ELR (cell line): ENCODE results near the gene DRC1.
"Not testable (repeated sequence)": the region's sequence is repeated elsewhere in the genome, so short reads cannot be mapped to it uniquely, and the experiment has no call there.

Source experiments
- DNase-seq: peaks from one replicate; pipeline ENCODE4 v3.0.0-alpha.2; 2015; ENCODE audit warnings: low read depth

Gene DRC1

GRCh38 chr2:26463244-26464192 lies 61.8 kb downstream of the DRC1 start:
- no peak for DNase-seq

DNA sequence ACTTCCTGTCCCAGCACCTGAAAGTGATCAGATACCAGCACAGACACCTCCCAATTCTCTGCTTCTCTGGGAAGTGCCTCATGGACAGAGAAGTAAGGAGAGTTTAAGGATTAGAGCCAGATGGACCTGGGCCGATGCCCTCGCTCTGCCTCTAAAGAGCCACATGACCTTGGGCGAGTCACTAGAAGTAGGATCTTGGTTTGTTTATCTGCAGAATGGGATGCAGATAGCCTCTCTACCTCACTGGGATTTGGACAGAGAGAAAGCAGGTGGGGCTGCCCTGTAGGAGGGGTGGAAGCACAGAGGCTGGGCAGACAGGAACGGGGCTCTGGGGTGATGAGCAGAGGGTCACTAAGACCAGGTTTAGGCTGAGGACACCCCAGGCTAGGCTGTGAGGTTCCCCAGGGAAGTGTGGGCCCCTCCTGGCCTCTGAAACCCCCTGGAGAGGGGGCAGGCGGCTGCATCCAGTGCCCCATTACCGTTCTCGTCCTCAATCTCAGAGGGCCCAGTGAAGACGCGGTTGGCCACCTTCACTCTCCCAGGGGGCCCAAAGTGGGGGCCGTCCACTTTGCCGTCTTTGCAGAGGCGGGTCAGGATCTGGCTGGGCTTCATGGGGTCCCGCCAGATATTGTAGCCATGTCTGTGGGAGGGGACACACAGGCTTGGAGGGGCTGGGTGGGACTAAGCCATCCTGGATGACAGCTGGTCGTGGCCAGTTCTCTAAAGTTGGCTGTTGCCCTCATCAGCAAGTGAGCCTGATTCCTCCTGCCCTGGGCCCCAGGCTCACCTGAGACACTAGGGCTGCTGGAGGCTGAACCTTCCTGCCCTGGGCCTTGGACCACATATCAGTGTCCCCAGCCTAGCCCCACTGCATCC lies 62.9 kb downstream of the DRC1 start:
- no peak for DNase-seq

DNA sequence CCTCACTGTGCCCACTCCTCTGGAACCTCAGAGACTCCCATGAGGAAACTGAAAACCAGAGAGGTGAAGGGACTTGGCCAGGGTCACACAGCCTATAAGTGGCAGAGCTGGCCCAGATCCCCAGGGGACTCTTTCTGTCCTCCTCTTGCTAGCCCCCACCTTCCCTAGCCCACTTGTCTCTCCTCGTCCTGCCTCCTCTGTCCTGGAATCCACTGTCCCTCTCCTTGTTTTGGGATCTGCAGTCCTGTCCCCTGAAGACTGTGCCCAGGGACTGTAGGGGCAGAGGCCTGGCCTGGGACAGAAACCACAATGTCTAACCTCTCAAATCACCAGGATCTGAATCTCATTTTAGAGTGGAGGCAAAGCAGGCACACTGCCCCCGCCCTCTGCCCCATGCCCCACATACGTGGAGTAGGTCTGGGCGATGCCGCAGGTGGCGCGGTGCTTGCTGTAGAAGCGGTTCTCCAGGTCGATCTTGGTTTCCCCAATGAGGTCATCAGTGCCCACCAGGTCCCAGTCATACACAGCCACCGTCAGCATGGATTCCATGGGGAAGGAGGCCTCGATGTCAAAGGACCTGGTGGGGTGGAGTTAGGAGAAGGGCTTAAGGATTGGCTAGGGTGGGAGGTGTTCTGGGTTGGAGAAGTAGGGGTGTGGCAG lies 63.7 kb downstream of the DRC1 start:
- DNase-seq: no peak

DNA sequence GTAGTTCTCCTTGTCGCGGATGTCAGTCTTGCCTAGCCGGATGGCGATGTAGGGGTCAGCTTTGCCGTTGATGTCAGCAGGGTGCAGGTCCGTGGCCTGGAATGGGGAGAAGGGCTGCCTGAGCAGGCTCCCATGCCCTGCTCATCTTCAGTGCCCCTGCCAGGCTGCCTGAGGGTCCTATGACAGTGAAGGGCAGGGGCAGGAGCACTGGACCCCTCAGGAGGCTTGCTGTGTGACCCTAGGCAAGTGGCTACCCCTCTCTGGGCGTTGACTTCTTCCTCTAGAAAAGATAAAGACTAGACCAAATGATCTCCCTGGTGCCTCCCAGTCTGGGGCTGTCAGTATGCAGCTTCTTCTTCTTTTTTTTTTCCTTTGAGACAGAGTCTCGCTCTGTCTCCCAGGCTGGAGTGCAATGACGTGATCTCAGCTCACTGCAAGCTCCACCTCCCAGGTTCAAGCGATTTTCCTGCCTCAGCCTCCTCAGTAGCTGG lies 64.3 kb downstream of the DRC1 start:
- DNase-seq: no peak

DNA sequence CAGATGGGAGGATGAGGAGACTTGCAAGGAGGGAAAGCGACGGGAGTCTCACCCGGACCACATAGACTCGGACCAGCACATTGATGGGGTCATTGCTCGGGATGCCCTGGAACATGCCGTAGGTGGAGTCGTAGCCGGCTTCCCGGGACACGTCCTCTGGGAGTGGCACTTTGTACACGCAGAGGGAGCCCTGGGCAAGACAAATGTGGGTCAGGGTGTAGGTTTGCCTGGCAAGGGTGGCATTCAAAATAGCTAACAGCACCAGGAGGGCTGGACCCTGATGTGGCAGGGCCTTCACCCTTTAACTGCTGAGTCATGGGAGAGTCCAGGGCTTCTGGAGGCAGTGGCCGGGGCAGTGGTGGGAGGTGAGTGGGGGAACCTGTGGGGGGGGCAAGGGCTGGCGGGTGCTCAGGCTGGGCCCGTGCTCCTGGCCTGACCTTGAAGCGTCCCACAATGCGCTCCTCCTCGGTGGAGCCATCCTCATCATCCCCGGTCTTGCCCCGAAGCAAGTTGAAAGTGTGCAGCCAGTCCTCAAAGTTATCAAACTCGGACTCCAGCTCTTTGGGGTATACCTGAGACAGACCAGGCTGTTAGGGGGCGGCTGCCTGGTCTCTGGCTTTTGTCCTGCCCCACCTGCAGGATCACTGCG lies 65.1 kb downstream of the DRC1 start:
- DNase-seq: no peak

- not testable (repeated sequence) for DNase-seq
Measured at GRCh38 chr2:26468544-26468943, 66.8 kb downstream of the DRC1 start.

DNA sequence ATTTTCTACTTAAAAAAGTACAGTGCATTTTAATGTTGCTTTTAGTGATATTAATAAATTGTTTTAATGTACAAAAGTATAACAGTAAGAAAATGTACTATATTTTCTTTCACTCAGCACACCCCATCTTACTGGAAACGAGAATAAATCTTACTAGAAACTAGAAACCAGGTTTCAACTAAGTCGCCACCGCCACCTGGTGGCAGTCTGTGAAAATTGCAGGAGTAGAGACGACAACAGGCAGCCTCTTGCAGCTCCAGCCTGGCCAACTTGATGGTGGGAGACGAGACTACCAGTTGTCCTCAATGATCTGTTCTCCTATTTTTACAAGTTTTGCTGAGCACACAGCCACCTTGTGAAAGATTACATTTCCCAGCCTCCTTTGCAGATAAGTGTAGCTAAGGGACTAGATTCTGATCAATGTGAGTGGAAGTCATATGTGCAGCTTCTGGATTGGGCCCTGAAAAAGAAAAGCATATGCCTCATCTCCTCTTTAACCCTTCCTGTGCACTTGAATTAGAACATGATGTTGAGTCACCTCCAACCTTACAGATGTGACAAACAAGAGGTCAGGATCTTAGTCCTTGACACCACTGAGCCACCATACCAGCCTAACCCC lies 67.5 kb downstream of the DRC1 start:
- DNase-seq: peak; percentile 64

DNA sequence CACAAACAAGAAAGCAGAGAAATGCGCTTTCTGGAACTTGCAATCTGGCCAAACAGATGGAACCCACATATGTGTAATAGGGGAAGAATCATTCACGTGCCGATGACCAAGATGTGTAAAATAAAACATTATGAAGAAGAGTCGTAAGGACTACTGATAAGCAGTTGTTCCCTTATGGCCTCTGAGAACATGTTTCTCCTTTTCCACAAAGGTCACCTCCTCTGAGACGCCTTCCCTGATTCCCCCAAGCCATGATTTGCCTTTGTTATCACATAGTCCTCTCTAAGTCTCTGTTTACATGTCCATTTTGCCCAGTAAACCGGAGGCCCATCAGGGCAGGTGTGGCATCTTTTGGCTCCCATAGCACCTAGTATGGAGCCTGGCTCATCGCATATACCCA lies 68.2 kb downstream of the DRC1 start:
- no peak for DNase-seq

GRCh38 chr2:26470601-26471260 lies 69.0 kb downstream of the DRC1 start:
- DNase-seq: no peak

DNA sequence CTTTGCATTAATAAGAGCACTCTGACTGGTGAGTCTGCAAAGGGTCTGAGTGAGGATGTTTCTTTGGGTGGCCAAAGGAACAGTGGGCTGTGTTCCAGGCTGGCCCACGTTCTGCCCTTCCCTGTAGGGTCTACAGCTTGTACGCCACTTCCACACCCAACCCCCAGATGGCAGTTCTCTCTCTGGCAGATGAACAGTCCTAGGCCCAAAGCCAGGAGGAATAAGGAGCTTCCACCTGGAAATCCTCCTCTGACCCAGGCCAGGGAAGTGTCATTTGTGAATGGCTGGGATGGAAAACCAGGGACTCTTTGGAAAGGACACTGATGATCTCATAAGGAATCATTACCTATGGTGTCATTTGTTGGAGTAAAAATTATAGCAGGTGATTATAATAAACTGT lies 69.6 kb downstream of the DRC1 start:
- no peak for DNase-seq

GRCh38 chr2:26471766-26472706 lies 70.3 kb downstream of the DRC1 start:
- no peak for DNase-seq

DNA sequence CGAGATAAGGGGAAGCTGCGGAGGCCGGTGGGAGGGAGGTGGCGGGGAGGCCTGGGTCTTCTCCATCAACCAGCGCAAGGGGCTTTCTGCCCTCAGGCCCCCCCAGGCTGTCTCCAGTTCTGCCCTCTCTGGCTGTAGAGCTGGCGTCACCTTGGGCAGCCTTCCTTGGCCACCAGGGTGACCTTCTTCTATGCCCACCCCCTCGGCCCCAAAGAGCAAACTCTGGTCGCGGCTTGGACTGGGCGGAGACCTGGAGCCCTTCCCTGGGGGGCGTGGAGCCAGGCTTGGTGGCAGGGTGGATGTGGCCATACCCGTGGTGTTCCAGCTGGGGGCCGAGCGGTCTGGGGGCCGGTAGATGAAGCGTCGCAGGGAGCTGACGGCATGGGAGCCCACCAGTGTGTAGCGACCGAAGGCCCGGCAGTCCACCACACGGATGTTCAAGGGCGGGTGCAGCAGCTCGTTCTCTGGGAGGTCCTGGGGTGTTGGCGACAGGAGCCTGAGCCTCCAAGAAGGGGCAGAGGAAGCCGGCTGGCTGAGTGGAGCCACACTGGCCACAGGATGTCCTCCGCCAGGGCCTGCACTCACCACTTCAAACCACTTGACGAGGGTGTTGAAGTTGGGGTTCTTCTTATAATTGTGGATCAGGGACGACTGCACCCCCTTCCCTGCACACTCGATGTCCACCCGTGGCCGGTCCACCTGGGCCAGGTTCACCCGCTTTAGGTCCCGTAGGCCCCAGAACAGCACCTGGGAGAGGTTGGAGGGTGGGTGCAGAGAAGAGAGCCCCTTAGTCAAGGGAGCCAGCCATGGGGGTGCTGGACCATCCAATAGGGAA lies 71.3 kb downstream of the DRC1 start:
- DNase-seq: no peak

DNA sequence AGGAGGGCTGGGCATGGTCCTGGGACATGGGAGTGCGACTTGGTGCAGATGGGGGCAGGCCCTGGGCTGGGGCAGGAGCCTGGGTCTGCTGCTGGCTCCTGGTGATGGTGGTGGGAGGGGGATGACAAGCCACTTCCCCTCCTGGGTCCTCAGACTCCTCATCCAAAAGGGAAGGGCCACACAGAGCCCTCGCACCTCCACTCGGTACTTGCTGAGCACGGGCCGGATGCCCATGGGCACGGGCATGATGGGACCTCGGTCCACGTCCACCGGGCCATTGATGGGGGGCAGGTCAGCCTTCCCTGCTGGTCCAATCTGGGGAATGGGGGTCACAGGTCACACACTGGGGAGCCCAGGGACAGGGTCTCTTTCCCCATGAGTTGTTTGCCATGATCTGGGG lies 72.1 kb downstream of the DRC1 start:
- no peak for DNase-seq

DNA sequence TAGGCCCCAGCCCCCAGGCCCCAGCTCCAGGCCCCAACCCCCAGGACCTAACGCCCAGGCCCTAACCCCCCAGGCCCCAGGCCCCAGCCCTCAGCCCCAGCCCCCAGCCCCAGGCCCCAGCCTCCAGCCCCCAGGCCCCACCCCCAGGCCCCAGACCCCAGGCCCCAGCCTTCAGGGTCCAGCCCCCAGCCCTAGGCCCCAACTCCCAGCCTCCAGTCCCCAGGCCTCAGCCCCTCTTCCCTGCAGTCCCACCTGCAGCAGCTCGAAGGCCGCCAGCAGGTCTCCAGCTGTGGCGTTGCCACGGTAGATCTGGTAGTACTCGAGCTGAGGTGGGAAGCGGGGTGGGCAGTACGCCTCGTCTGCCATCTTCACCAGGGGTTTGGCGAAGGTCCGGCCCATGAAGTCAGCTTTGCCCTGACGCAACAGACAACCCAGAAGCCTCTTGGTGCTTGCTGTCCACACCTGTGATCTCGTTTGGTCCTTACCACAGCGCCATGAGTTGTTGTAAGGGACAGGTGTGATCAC lies 72.6 kb downstream of the DRC1 start:
- DNase-seq: no peak

- no peak for DNase-seq
Measured at GRCh38 chr2:26475037-26475436, 73.3 kb downstream of the DRC1 start.

GRCh38 chr2:26475832-26476501 lies 74.2 kb downstream of the DRC1 start:
- no peak for DNase-seq

- DNase-seq: no peak
Measured at GRCh38 chr2:26477126-26477910, 75.6 kb downstream of the DRC1 start.
